Muscle of arm (tissue), 12 donors: ENCODE measurements around the gene TPBGL. TPM values are rescaled to one million over a fixed set of nuclear protein-coding genes. Genes with fewer than 3 reads are reported as not detected.

Experiments
- DNase-seq: peaks from one replicate; pipeline ENCODE4 v3.0.0-alpha.2; 2013
- polyA plus RNA-seq, 12 donors: library from polyadenylated mRNA; unstranded; fragments of 120-200 nt; gene quantifications; one replicate each; pipeline ENCODE4 v1.2.1, GENCODE V29; 2013; ENCODE audit not compliant: insufficient read length in 12 of 12

Gene TPBGL
- polyA plus RNA-seq, 12 donors = 0.07 to 0.58 (median 0.23) TPM; not detected in 2

DNA sequence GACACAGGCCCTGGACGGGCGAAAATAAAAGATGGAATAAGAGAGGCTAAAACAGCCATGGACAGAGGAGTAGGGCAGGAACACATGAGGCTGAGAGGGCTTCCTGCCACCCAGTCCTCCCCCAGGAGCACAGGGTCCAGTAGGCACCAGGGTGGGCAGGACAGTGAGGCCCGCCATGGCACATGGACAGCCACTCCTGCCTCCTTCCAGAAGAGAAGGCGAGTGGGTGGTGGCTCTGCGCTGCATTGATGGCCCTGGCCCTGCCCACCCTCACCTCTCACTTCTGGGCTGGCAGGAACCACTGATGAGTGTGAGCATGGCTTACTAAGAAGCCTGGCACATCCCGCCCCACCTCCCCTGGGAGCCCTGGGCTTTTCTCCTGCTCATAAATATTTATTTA lies 51.2 kb downstream of the TPBGL start:
- DNase-seq = no peak

DNA sequence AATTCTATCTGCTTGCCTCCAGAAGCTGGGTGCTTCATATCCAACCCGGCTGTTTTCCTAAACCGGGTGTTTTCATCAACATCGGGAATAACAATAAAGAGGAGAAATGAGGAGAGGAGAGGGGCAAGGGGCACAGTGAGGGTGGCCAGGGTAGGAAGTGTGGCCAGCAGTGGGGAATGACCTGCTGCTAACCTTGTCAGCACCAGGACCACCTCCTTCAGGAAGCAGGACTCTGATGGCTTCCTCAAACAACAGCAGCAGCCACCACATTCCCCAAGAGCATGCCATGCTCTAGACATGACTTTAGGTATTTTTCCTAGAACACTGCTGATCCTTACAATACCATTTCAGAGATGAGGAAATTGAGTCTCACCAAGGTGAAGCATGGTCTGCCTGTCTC lies 52.4 kb downstream of the TPBGL start:
- DNase-seq = no peak

Other genes starting within 250 kb of the TPBGL start
- gene OR2AT4, start 143.9 kb upstream of the TPBGL start, polyA plus RNA-seq = under 1 TPM in 7 of 12 donors, not detected in 5; 0.03 to 0.16 (median 0.11) TPM
- 10 to 100 TPM in 9 of 12 donors, 1 to 10 TPM in 2, not detected in 1; 8.4 to 43.4 (median 11.7) TPM for gene SLCO2B1, start 89.7 kb upstream of the TPBGL start, polyA plus RNA-seq
- 10 to 100 TPM in 11 of 12 donors, not detected in 1; 13.6 to 27.2 (median 18.7) TPM for gene ARRB1, start 110.9 kb downstream of the TPBGL start, polyA plus RNA-seq
- 1,000 to 10,000 TPM in 11 of 12 donors, not detected in 1; 2,672 to 3,446 (median 2,942) TPM for gene RPS3, start 158.7 kb downstream of the TPBGL start, polyA plus RNA-seq
- gene KLHL35, start 192.4 kb downstream of the TPBGL start, polyA plus RNA-seq = 10 to 100 TPM in 1 of 12 donors, 1 to 10 TPM in 10, not detected in 1; 2.2 to 12.4 (median 3.7) TPM